ENCODE data around the gene RPS14.

Gene RPS14

GRCh38 chr5:150446088-150446487 lies 3.5 kb downstream of the RPS14 start:
- CTCF ChIA-PET, result no interaction called here
- Mint-ChIP-seq H3K9me3 (peaks cover 1% of the 10 kb centered on the region), H3K27me3 (no peaks in the 10 kb centered on the region), H3K4me3 (no peak overlapping the region), H3K4me1 (peaks cover 35% of the 10 kb centered on the region), H3K27ac (no peak overlapping the region), H3K36me3 (peaks cover 58% of the 10 kb centered on the region)
- no peak for DNase-seq

- DNase-seq, result no peak
- H3K27me3 Mint-ChIP-seq, result no peaks in the 10 kb centered on the region
- H3K36me3 Mint-ChIP-seq, result peaks cover 60% of the 10 kb centered on the region
- H3K4me1 Mint-ChIP-seq, result peaks cover 32% of the 10 kb centered on the region
- no peak overlapping the region for H3K27ac Mint-ChIP-seq
- H3K9me3 Mint-ChIP-seq, result no peaks in the 10 kb centered on the region
- CTCF ChIA-PET, result no interaction called here
- no peak overlapping the region for H3K4me3 Mint-ChIP-seq
Measured at GRCh38 chr5:150444770-150445169, 4.8 kb downstream of the RPS14 start.

- Mint-ChIP-seq H3K4me3 (no peak overlapping the region), H3K27me3 (no peaks in the 10 kb centered on the region), H3K9me3 (no peaks in the 10 kb centered on the region)
Measured at GRCh38 chr5:150443242-150444075, 6.1 kb downstream of the RPS14 start.

GRCh38 chr5:150442699-150443080 lies 6.8 kb downstream of the RPS14 start:
- Mint-ChIP-seq H3K4me3 (no peak overlapping the region), H3K9me3 (no peaks in the 10 kb centered on the region), H3K4me1 (peaks cover 21% of the 10 kb centered on the region), H3K27ac (no peak overlapping the region), H3K36me3 (peaks cover 46% of the 10 kb centered on the region), H3K27me3 (no peaks in the 10 kb centered on the region)
- no peak for DNase-seq
- CTCF ChIA-PET, result interaction anchor here (0.7 kb wide), 1 partner anchor 15 kb away, joined by 3 read pairs; no protein-coding TSS in a partner anchor

More at GRCh38 chr5:150443242-150444075, 6.1 kb downstream of the RPS14 start:
- no peak overlapping the region for H3K27ac Mint-ChIP-seq
- DNase-seq, result no peak
- CTCF ChIA-PET, result no interaction called here
- H3K4me1 Mint-ChIP-seq, result peaks cover 29% of the 10 kb centered on the region
- peaks cover 54% of the 10 kb centered on the region for H3K36me3 Mint-ChIP-seq

GRCh38 chr5:150441813-150442698 lies 7.5 kb downstream of the RPS14 start:
- Mint-ChIP-seq H3K36me3 (peaks cover 40% of the 10 kb centered on the region), H3K9me3 (no peaks in the 10 kb centered on the region), H3K4me1 (peaks cover 18% of the 10 kb centered on the region), H3K27me3 (peaks cover 1% of the 10 kb centered on the region), H3K4me3 (no peak overlapping the region), H3K27ac (no peak overlapping the region)
- DNase-seq, result no peak
- CTCF ChIA-PET, result interaction anchor here (0.7 kb wide), 1 partner anchor 15 kb away, joined by 3 read pairs; no protein-coding TSS in a partner anchor

GRCh38 chr5:150440948-150441812 lies 8.4 kb downstream of the RPS14 start:
- Mint-ChIP-seq H3K36me3 (peaks cover 31% of the 10 kb centered on the region), H3K4me3 (no peak overlapping the region), H3K9me3 (no peaks in the 10 kb centered on the region), H3K27ac (no peak overlapping the region), H3K27me3 (peaks cover 9% of the 10 kb centered on the region), H3K4me1 (peaks cover 17% of the 10 kb centered on the region)
- no peak for DNase-seq
- CTCF ChIA-PET, result no interaction called here

- no peak for DNase-seq
- Mint-ChIP-seq H3K27me3 (peaks cover 11% of the 10 kb centered on the region), H3K4me1 (peaks cover 15% of the 10 kb centered on the region), H3K4me3 (no peak overlapping the region), H3K36me3 (peaks cover 18% of the 10 kb centered on the region), H3K9me3 (no peaks in the 10 kb centered on the region), H3K27ac (no peak overlapping the region)
- CTCF ChIA-PET, result interaction anchor here (1.4 to 1.5 kb wide), 2 partner anchors 11 to 22 kb away, joined by 3 read pairs; partner anchors contain the start of gene RPS14
Measured at GRCh38 chr5:150438873-150439546, 10.5 kb downstream of the RPS14 start.

- Mint-ChIP-seq H3K9me3 (no peaks in the 10 kb centered on the region), H3K4me3 (no peak overlapping the region), H3K4me1 (peaks cover 15% of the 10 kb centered on the region), H3K27ac (peak overlapping the region; percentile 15), H3K36me3 (peaks cover 3% of the 10 kb centered on the region), H3K27me3 (peaks cover 11% of the 10 kb centered on the region)
- DNase-seq, result peak; percentile 95
- CTCF ChIA-PET, result interaction anchor here (0.6 to 2.7 kb wide), 13 partner anchors 10 to 852 kb away, joined by 3 to 17 read pairs (median 4); partner anchors contain the start of genes CD74 and RPS14
Measured at GRCh38 chr5:150436141-150436680, 13.3 kb downstream of the RPS14 start.

GRCh38 chr5:150434464-150434863 lies 15.1 kb downstream of the RPS14 start:
- Mint-ChIP-seq H3K36me3 (no peaks in the 10 kb centered on the region), H3K4me3 (no peak overlapping the region), H3K4me1 (peaks cover 15% of the 10 kb centered on the region), H3K27ac (no peak overlapping the region), H3K27me3 (peaks cover 16% of the 10 kb centered on the region), H3K9me3 (no peaks in the 10 kb centered on the region)
- CTCF ChIA-PET, result interaction anchor here (1.2 to 2.7 kb wide), 2 partner anchors 24 to 36 kb away, joined by 3 to 15 read pairs; no protein-coding TSS in a partner anchor
- no peak for DNase-seq

- Mint-ChIP-seq H3K9me3 (no peaks in the 10 kb centered on the region), H3K36me3 (no peaks in the 10 kb centered on the region), H3K27me3 (peaks cover 19% of the 10 kb centered on the region), H3K4me1 (peaks cover 9% of the 10 kb centered on the region), H3K4me3 (no peak overlapping the region), H3K27ac (no peak overlapping the region)
- DNase-seq, result no peak
- CTCF ChIA-PET, result no interaction called here
Measured at GRCh38 chr5:150431574-150431973, 18.0 kb downstream of the RPS14 start.

- Mint-ChIP-seq H3K36me3 (no peaks in the 10 kb centered on the region), H3K4me1 (peaks cover 4% of the 10 kb centered on the region), H3K27me3 (peaks cover 15% of the 10 kb centered on the region), H3K9me3 (no peaks in the 10 kb centered on the region), H3K27ac (no peak overlapping the region), H3K4me3 (no peak overlapping the region)
- CTCF ChIA-PET, result no interaction called here
- DNase-seq, result no peak
Measured at GRCh38 chr5:150431048-150431447, 18.5 kb downstream of the RPS14 start.

GRCh38 chr5:150429410-150429873 lies 20.1 kb downstream of the RPS14 start:
- no peak overlapping the region for H3K27ac Mint-ChIP-seq
- peaks cover 23% of the 10 kb centered on the region for H3K27me3 Mint-ChIP-seq
- no peaks in the 10 kb centered on the region for H3K36me3 Mint-ChIP-seq
- no peak for DNase-seq
- H3K4me1 Mint-ChIP-seq, result no peaks in the 10 kb centered on the region
- H3K9me3 Mint-ChIP-seq, result no peaks in the 10 kb centered on the region
- CTCF ChIA-PET, result no interaction called here
- H3K4me3 Mint-ChIP-seq, result no peak overlapping the region

GRCh38 chr5:150428978-150429377 lies 20.6 kb downstream of the RPS14 start:
- DNase-seq, result no peak
- H3K27ac Mint-ChIP-seq, result no peak overlapping the region
- H3K4me3 Mint-ChIP-seq, result no peak overlapping the region
- no peaks in the 10 kb centered on the region for H3K4me1 Mint-ChIP-seq
- peaks cover 23% of the 10 kb centered on the region for H3K27me3 Mint-ChIP-seq
- CTCF ChIA-PET, result no interaction called here
- no peaks in the 10 kb centered on the region for H3K36me3 Mint-ChIP-seq
- H3K9me3 Mint-ChIP-seq, result no peaks in the 10 kb centered on the region
